Stimulated activated CD4-positive, alpha-beta T cell treated with anti-CD3 and anti-CD28 coated beads, Interleukin-1b, Interleukin-23, amount 100 ng/mL, for 24 hours (primary cell): ENCODE measurements around the gene ELOVL6.

Experiments used
- DNase-seq, 4 experiments: peaks; one replicate each; pipeline ENCODE4 v3.0.0-alpha.2; 2020; ENCODE audit warnings: low read depth in 4 of 4, low spot score in 1 of 4

The ELOVL6 gene

GRCh38 chr4:110129544-110129943, 68.9 kb downstream of the ELOVL6 start:
- DNase-seq: no peak

GRCh38 chr4:110128472-110128919, 69.9 kb downstream of the ELOVL6 start:
- no peak for DNase-seq

- no peak for DNase-seq
These were observed 70.4 kb downstream of the ELOVL6 start for GRCh38 chr4:110128029-110128428.

- DNase-seq: no peak
These were observed 73.7 kb downstream of the ELOVL6 start for GRCh38 chr4:110124711-110125110.

- no peak for DNase-seq
These were observed 76.2 kb downstream of the ELOVL6 start for GRCh38 chr4:110122201-110122600.

- no peak for DNase-seq
These were observed 77.9 kb downstream of the ELOVL6 start for GRCh38 chr4:110120506-110120905.

- no peak for DNase-seq
These were observed 78.5 kb downstream of the ELOVL6 start for GRCh38 chr4:110119880-110120279.

- no peak for DNase-seq
These were observed 79.1 kb downstream of the ELOVL6 start for GRCh38 chr4:110119337-110119736.

- DNase-seq: no peak
These were observed 86.4 kb downstream of the ELOVL6 start for GRCh38 chr4:110112056-110112455.

GRCh38 chr4:110109455-110109854, 89.0 kb downstream of the ELOVL6 start:
- DNase-seq: no peak

GRCh38 chr4:110108960-110109359, 89.5 kb downstream of the ELOVL6 start:
- DNase-seq: no peak

- DNase-seq: no peak
These were observed 90.0 kb downstream of the ELOVL6 start for GRCh38 chr4:110108422-110108821.

GRCh38 chr4:110107866-110108265, 90.5 kb downstream of the ELOVL6 start:
- DNase-seq: no peak

GRCh38 chr4:110106931-110107296, 91.5 kb downstream of the ELOVL6 start:
- DNase-seq: no peak

GRCh38 chr4:110104661-110105060, 93.8 kb downstream of the ELOVL6 start:
- DNase-seq: no peak

GRCh38 chr4:110099638-110100037, 98.8 kb downstream of the ELOVL6 start:
- no peak for DNase-seq

GRCh38 chr4:110096405-110096804, 102.0 kb downstream of the ELOVL6 start:
- no peak for DNase-seq

GRCh38 chr4:110092646-110093045, 105.8 kb downstream of the ELOVL6 start:
- no peak for DNase-seq

- no peak for DNase-seq
These were observed 106.8 kb downstream of the ELOVL6 start for GRCh38 chr4:110091434-110092140.

- no peak for DNase-seq
These were observed 109.7 kb downstream of the ELOVL6 start for GRCh38 chr4:110088670-110089069.

GRCh38 chr4:110087070-110087708, 111.2 kb downstream of the ELOVL6 start:
- no peak for DNase-seq

GRCh38 chr4:110085131-110085530, 113.3 kb downstream of the ELOVL6 start:
- no peak for DNase-seq

- no peak for DNase-seq
These were observed 114.3 kb downstream of the ELOVL6 start for GRCh38 chr4:110084154-110084553.
